H1 (cell line): Measurements from ENCODE around the gene MAPK8. TPM values are rescaled to one million over a fixed set of nuclear protein-coding genes. Genes with fewer than 3 reads are reported as not detected.

Experiments
- CTCF ChIA-PET: fragments of 300-600 bp; sonication (Branson Sonifier 250); formaldehyde crosslinking; loops from one replicate; lab custom pipeline; 2021; ENCODE audit not compliant: partially characterized antibody; lab: Charles Lee
- POLR2A ChIA-PET: fragments of 300-600 bp; sonication (Branson Sonifier 250); formaldehyde crosslinking; loops from one replicate; lab custom pipeline; 2021; ENCODE audit warnings: inconsistent platforms; ENCODE audit not compliant: partially characterized antibody; lab: Charles Lee
- DNase-seq, 2 experiments: peaks; one replicate each; pipeline versions ENCODE4 v3.0.0 to v3.0.0-alpha.2; 2010 to 2022; ENCODE audit warnings: low spot score in 2 of 2, low read depth in 1 of 2, mixed read lengths in 1 of 2
- FAIRE-seq: peaks from 2 replicates; lab custom pipeline; 2011; peaks lifted over from hg19 to GRCh38; lab: Jason Lieb, UNC
- H2AFZ ChIP-seq: 2 replicates; pipeline ENCODE4 v1.8.1; 2012; ENCODE audit warnings: low read length, inconsistent platforms
- H2AK5ac ChIP-seq: 2 replicates; pipeline ENCODE4 v1.6.1; 2013; ENCODE audit warnings: low read depth, low read length
- H2BK120ac ChIP-seq: replicated peaks from 2 replicates; pipeline ENCODE3; 2013; ENCODE audit warnings: low read depth, low read length, inconsistent platforms
- H2BK12ac ChIP-seq: 2 replicates; pipeline ENCODE4 v1.6.1; 2013; ENCODE audit warnings: low read depth, low read length
- H2BK15ac ChIP-seq: 2 replicates; pipeline ENCODE4 v1.6.1; 2013; ENCODE audit warnings: low read length
- H2BK20ac ChIP-seq: 2 replicates; pipeline ENCODE4 v1.6.1; 2013; ENCODE audit warnings: low read length
- H2BK5ac ChIP-seq: 2 replicates; pipeline ENCODE4 v1.6.1; 2013; ENCODE audit warnings: low read depth, low read length
- H3K14ac ChIP-seq: 2 replicates; pipeline ENCODE4 v1.6.1; 2013; ENCODE audit warnings: inconsistent platforms; ENCODE audit not compliant: insufficient read length
- H3K18ac ChIP-seq: 2 replicates; pipeline ENCODE4 v1.6.1; 2013; ENCODE audit warnings: low read length; ENCODE audit errors: extremely low read depth
- H3K23ac ChIP-seq: 2 replicates; pipeline ENCODE4 v1.6.1; 2013; ENCODE audit warnings: inconsistent platforms; ENCODE audit not compliant: insufficient read length
- H3K23me2 ChIP-seq: 2 replicates; pipeline ENCODE4 v1.6.1; 2013; ENCODE audit warnings: low read depth, low read length
- H3K27ac ChIP-seq: 2 replicates; pipeline ENCODE4 v1.6.1; 2011; ENCODE audit warnings: low read depth, low read length, inconsistent platforms
- H3K27me3 ChIP-seq, 4 experiments: replicated peaks in 1 of 4; 1 replicate in 1 of 4; 2 replicates in 3 of 4; pipeline versions ENCODE4 v1.6.1 to v1.8.1; 2011 to 2013; ENCODE audit warnings: low read length in 3 of 4, mild to moderate bottlenecking in 3 of 4, inconsistent platforms in 2 of 4, mixed read lengths in 2 of 4, moderate library complexity in 1 of 4; ENCODE audit not compliant: control insufficient read depth in 3 of 4, insufficient read depth in 3 of 4; ENCODE audit errors: extremely low read depth in 1 of 4
- H3K36me3 ChIP-seq, 4 experiments: 2 replicates each; pipeline versions ENCODE4 v1.6.1 to v1.8.1; 2011 to 2013; ENCODE audit warnings: mild to moderate bottlenecking in 4 of 4, low read length in 3 of 4, moderate library complexity in 2 of 4, control low read depth in 1 of 4, inconsistent platforms in 1 of 4; ENCODE audit not compliant: insufficient read depth in 4 of 4, control insufficient read depth in 2 of 4
- H3K4ac ChIP-seq: replicated peaks from 2 replicates; pipeline ENCODE3; 2013; ENCODE audit warnings: low read length, low read depth, mixed read lengths, inconsistent platforms; ENCODE audit not compliant: insufficient read length
- H3K4me1 ChIP-seq, 4 experiments: replicated peaks in 1 of 4; 1 replicate in 1 of 4; 2 replicates in 3 of 4; pipeline versions ENCODE4 v1.6.1 to v1.8.1; 2011 to 2013; ENCODE audit warnings: low read length in 3 of 4, inconsistent platforms in 2 of 4, mixed read lengths in 1 of 4; ENCODE audit not compliant: insufficient read depth in 4 of 4, control insufficient read depth in 3 of 4
- H3K4me2 ChIP-seq, 2 experiments: 2 replicates each; pipeline versions ENCODE4 v1.6.1 to v1.8.1; 2011 to 2013; ENCODE audit warnings: low read depth in 2 of 2, low read length in 2 of 2, control low read depth in 1 of 2, inconsistent platforms in 1 of 2, mild to moderate bottlenecking in 1 of 2; ENCODE audit not compliant: insufficient read depth in 1 of 2
- H3K4me3 ChIP-seq, 4 experiments: fragments of 200-600, 300-600 bp in 1 of 4; sonication (generic), shearing (Covaris generic), sonication (Bioruptor Twin) in 1 of 4; 2 replicates each; pipeline versions ENCODE4 v1.5.1 to v1.8.1; 2011 to 2016; ENCODE audit warnings: low read length in 4 of 4, low read depth in 3 of 4, control low read depth in 2 of 4, inconsistent platforms in 2 of 4, mild to moderate bottlenecking in 2 of 4, mixed read lengths in 1 of 4, moderate library complexity in 1 of 4; ENCODE audit not compliant: insufficient read depth in 2 of 4; ENCODE audit errors: extremely low read depth in 1 of 4
- H3K56ac ChIP-seq: replicated peaks from 2 replicates; pipeline ENCODE3; 2013; ENCODE audit warnings: low read depth, mild to moderate bottlenecking, mixed read lengths, low read length, inconsistent platforms; ENCODE audit not compliant: insufficient read length
- H3K79me1 ChIP-seq: 2 replicates; pipeline ENCODE4 v1.6.1; 2013; ENCODE audit warnings: low read depth, low read length, control low read depth
- H3K79me2 ChIP-seq, 2 experiments: 2 replicates each; pipeline versions ENCODE4 v1.6.1 to v1.8.1; 2012 to 2013; ENCODE audit warnings: low read length in 2 of 2, mild to moderate bottlenecking in 2 of 2, inconsistent platforms in 1 of 2; ENCODE audit not compliant: insufficient read depth in 2 of 2, control insufficient read depth in 1 of 2
- H3K9ac ChIP-seq, 4 experiments: replicated peaks in 1 of 4; 1 replicate in 1 of 4; 2 replicates in 3 of 4; pipeline versions ENCODE4 v1.6.1 to v1.8.1; 2011 to 2013; ENCODE audit warnings: low read depth in 3 of 4, low read length in 3 of 4, control low read depth in 2 of 4, mild to moderate bottlenecking in 2 of 4, moderate library complexity in 2 of 4, inconsistent platforms in 1 of 4; ENCODE audit errors: extremely low read depth in 1 of 4
- H3K9me3 ChIP-seq, 2 experiments: 2 replicates each; pipeline versions ENCODE4 v1.6.1 to v1.8.1; 2012 to 2013; ENCODE audit warnings: mild to moderate bottlenecking in 2 of 2, moderate library complexity in 2 of 2, control low read depth in 1 of 2, inconsistent platforms in 1 of 2, low read depth in 1 of 2, low read length in 1 of 2, mixed read lengths in 1 of 2; ENCODE audit not compliant: insufficient read depth in 2 of 2
- H4K20me1 ChIP-seq, 2 experiments: replicated peaks in 1 of 2; 2 replicates each; pipeline versions ENCODE3 to v1.8.1; 2011 to 2013; ENCODE audit warnings: inconsistent platforms in 2 of 2, low read length in 2 of 2, mild to moderate bottlenecking in 1 of 2; ENCODE audit not compliant: insufficient read depth in 2 of 2, control insufficient read depth in 1 of 2
- H4K5ac ChIP-seq: 2 replicates; pipeline ENCODE4 v1.6.1; 2013; ENCODE audit warnings: low read length, low read depth, mixed read lengths, inconsistent platforms; ENCODE audit not compliant: insufficient read length
- H4K8ac ChIP-seq: 2 replicates; pipeline ENCODE4 v1.8.0; 2013; ENCODE audit warnings: mild to moderate bottlenecking, moderate library complexity, low read length, inconsistent platforms; ENCODE audit not compliant: insufficient read depth; ENCODE audit errors: extremely low read depth
- H4K91ac ChIP-seq: replicated peaks from 2 replicates; pipeline ENCODE3; 2013; ENCODE audit warnings: low read length, mixed read lengths, inconsistent platforms; ENCODE audit not compliant: insufficient read length
- ATF2 ChIP-seq: IDR thresholded peaks from 2 replicates; pipeline ENCODE4 v1.6.1; 2012; ENCODE audit warnings: low read length, inconsistent platforms
- CHD1 ChIP-seq: IDR thresholded peaks from 2 replicates; pipeline ENCODE4 v1.6.1; 2012; ENCODE audit warnings: low read depth, low read length, improper control_type of control experiment
- GABPA ChIP-seq: IDR thresholded peaks from 2 replicates; pipeline ENCODE4 v1.6.1; 2011; ENCODE audit warnings: mild to moderate bottlenecking, low read length, moderate library complexity, borderline replicate concordance; ENCODE audit not compliant: insufficient read depth
- HDAC2 ChIP-seq, 2 experiments: fragments of 300-600 bp in 1 of 2; sonication (generic) in 1 of 2; IDR thresholded peaks; 2 replicates each; pipeline ENCODE4 v1.6.1; 2011 to 2012; ENCODE audit warnings: low read depth in 2 of 2, low read length in 2 of 2, mild to moderate bottlenecking in 2 of 2, moderate library complexity in 2 of 2, borderline replicate concordance in 1 of 2, inconsistent platforms in 1 of 2
- KDM4A ChIP-seq: IDR thresholded peaks from one replicate; pipeline ENCODE4 v1.7.1; 2012; ENCODE audit warnings: low read depth, mild to moderate bottlenecking, moderate library complexity, low read length, inconsistent platforms; ENCODE audit not compliant: severe bottlenecking
- KDM5A ChIP-seq: fragments of 200-600 bp; IDR thresholded peaks from 2 replicates; pipeline ENCODE4 v1.7.1; 2012; ENCODE audit warnings: mild to moderate bottlenecking, low read length, inconsistent platforms, mixed read lengths
- MAFK ChIP-seq: IDR thresholded peaks from 2 replicates; pipeline ENCODE4 v1.6.1; 2012; ENCODE audit warnings: low read depth, mild to moderate bottlenecking, improper control_type of control experiment, low read length
- PHF8 ChIP-seq: fragments of 200-600 bp; sonication (generic); conservative IDR thresholded peaks from 2 replicates; pipeline ENCODE4 v1.7.1; 2012; ENCODE audit warnings: low read depth, mild to moderate bottlenecking, inconsistent platforms, low read length, moderate library complexity
- POU5F1 ChIP-seq: IDR thresholded peaks from 2 replicates; pipeline ENCODE4 v1.6.1; 2011; ENCODE audit warnings: low read depth, mild to moderate bottlenecking, low read length, moderate library complexity
- TBP ChIP-seq: IDR thresholded peaks from 2 replicates; pipeline ENCODE4 v1.6.1; 2011; ENCODE audit warnings: low read depth, low read length, improper control_type of control experiment
- TCF12 ChIP-seq: IDR thresholded peaks from 2 replicates; pipeline ENCODE4 v1.6.1; 2011; ENCODE audit warnings: low read depth, mild to moderate bottlenecking, low read length
- TEAD4 ChIP-seq: IDR thresholded peaks from 2 replicates; pipeline ENCODE4 v1.6.1; 2012; ENCODE audit warnings: low read depth, low read length, inconsistent platforms, mixed read lengths
- YY1 ChIP-seq: IDR thresholded peaks from 2 replicates; pipeline ENCODE4 v1.6.1; 2011; ENCODE audit warnings: low read depth, mild to moderate bottlenecking, low read length
- polyA plus RNA-seq, 7 experiments: library from polyadenylated mRNA; depleted of rRNA in 3 of 7; stranded (reverse) in 5 of 7; unstranded in 2 of 7; fragments of >200 nt in 5 of 7; fragments of 200-250 nt in 2 of 7; gene quantifications; 1 replicate in 5 of 7; 2 replicates in 1 of 7; 4 replicates in 1 of 7; pipeline versions ENCODE4 v1.2.1 to v1.2.3, GENCODE V29; 2011 to 2013; ENCODE audit warnings: missing spikeins in 2 of 7, mixed read lengths in 2 of 7
- total RNA-seq: library from RNA; stranded (reverse); fragmentation: NEBNext Ultra II Directional; extraction: Animal tissue kit (Norgen Biotek cat#: 25700); gene quantifications from 2 replicates; pipeline ENCODE4 v1.2.1, GENCODE V29; 2021

Gene MAPK8
- total and polyA plus RNA-seq, 2 of the 8 experiments (the other 6 are each of a cell fraction or from before 2014, with no cell fraction given): 23.3 to 71.3 TPM

GRCh38 chr10:48369501-48369900, 63.0 kb downstream of the MAPK8 start:
- no peak overlapping the region for H3K4ac ChIP-seq
- no peak overlapping the region for H4K5ac ChIP-seq
- FAIRE-seq (no peak), DNase-seq (no peak)
- no peaks in the 10 kb centered on the region for H3K27me3 ChIP-seq
- H3K23ac ChIP-seq: no peak overlapping the region
- H2AK5ac ChIP-seq: no peak overlapping the region
- no peaks in the 10 kb centered on the region for H3K9me3 ChIP-seq
- no peaks in the 10 kb centered on the region for H3K36me3 ChIP-seq
- peaks cover 0 to 55% of the 10 kb centered on the region in 2 experiments; a peak in 3 of 4 replicates for H3K79me2 ChIP-seq
- H2BK20ac ChIP-seq: no peak overlapping the region
- no peak overlapping the region for H3K27ac ChIP-seq
- no peak overlapping the region for H3K14ac ChIP-seq
- no peaks in the 10 kb centered on the region for H3K4me1 ChIP-seq
- H4K91ac ChIP-seq: no peak overlapping the region
- CTCF ChIA-PET: interaction anchor here (0.7 to 5.5 kb wide), 4 partner anchors 13 to 287 kb away, joined by 3 to 36 read pairs (median 3); no protein-coding TSS in a partner anchor
- H3K18ac ChIP-seq: no peak overlapping the region
- POLR2A ChIA-PET: no interaction called here
- no peak overlapping the region for H2AFZ ChIP-seq
- no peak overlapping the region for H2BK120ac ChIP-seq
- H3K4me3 ChIP-seq: no peak overlapping the region
- H3K56ac ChIP-seq: no peak overlapping the region
- H3K9ac ChIP-seq: no peak overlapping the region
- H4K20me1 ChIP-seq: no peaks in the 10 kb centered on the region
- no peak overlapping the region for H2BK5ac ChIP-seq
- no peaks in the 10 kb centered on the region; the same call in 1 of the 2 replicates for H3K79me1 ChIP-seq
- no peak overlapping the region for H2BK15ac ChIP-seq
- H4K8ac ChIP-seq: no peak overlapping the region
- no peaks in the 10 kb centered on the region; the same call in 1 of the 2 replicates for H3K23me2 ChIP-seq
- H2BK12ac ChIP-seq: no peak overlapping the region
- H3K4me2 ChIP-seq: no peak overlapping the region
- no peak for TF ChIP-seq HDAC2 (IDR thresholded peaks at IDR 0.05; ENCODE audit: borderline replicate concordance in 1 of 2, low read depth in 2 of 2, low read length in 2 of 2)
- TF ChIP-seq TCF12: no peak
- TF ChIP-seq KDM5A: no peak
- no peak for TF ChIP-seq KDM4A
- TF ChIP-seq TBP: no peak
- no peak for TF ChIP-seq POU5F1
- TF ChIP-seq CHD1: no peak
- TF ChIP-seq PHF8: no peak
- TF ChIP-seq MAFK: no peak
- no peak for TF ChIP-seq GABPA
- TF ChIP-seq YY1: no peak
- TF ChIP-seq TEAD4: no peak
- no peak for TF ChIP-seq ATF2
